OCI-M1 (cell line): Measurements from ENCODE around the gene SOX1.

Experiments
- DNase-seq: peaks from one replicate; lab custom pipeline; 2025; lab: John Stamatoyannopoulos, UW

Gene SOX1

DNA sequence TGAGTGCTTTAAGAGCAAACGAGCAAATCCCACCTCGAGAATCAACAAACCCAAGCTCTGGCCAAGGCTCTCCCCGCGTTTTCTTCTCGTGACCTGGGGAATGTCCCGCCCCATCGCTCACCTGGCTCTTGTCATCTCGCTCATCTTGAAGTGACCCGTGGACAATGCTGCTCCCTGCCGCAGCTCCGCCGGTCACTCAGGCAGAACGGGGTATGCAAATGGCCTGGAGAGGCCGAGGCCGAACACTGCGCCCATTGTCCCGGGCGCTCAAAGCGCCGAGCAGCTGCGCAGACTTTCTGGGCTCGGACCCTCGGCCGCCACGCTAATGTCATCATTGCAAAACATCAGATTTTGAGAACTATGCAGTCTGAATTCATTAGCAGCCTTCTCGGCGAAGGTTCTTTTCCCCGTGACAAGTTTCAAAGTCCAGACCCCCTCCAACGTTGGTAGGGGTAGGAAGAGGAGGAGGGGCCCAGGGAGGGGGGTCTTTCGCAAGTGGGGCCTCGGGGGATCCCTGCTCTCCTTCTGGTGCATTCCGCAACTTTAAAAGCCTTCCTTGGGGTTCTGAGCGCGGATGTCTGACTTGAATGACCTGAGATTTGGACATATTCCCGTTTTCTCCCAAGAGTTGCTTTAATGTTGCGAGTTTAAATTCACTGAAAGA, 39.7 kb downstream of the SOX1 start:
- no peak for DNase-seq

DNA sequence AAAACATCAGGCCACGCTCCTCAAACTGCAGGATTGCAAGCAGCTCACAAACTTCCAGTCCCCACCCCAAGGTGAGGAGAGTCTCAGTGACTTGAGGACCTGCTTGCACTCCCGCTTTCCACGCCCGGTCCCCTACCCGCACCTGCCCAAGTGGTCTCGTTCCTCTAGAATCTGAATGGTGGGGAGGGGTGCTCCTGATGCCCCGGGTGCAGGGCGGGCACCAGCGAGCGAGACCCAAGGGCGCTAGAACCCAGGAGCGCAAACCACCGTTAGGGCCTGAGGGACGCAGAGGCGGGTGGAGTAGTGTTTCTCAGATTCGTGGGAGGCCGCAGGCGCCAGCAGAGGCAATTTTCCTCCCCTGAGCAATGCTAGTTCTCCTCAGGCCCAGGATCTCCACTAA, 40.3 kb downstream of the SOX1 start:
- DNase-seq, result no peak

DNA sequence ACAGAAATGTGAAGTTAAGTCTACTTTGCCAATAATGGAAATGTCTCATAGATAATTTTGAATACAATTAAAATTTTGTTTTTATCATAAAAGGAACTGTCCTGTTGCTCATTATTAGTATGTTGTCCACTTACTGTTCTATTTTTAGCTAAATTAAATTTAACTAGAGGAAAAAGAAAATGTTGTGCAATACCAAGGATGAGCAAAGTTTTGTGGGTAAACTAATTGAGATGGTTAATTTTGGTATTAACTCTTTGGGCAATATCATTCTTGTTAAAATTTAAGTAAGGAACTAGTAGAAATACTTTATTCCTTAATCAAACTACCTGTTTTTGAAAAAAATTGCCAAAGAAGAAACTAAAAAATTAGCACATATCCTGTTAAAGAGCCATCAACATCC, 43.5 kb downstream of the SOX1 start:
- no peak for DNase-seq

DNA sequence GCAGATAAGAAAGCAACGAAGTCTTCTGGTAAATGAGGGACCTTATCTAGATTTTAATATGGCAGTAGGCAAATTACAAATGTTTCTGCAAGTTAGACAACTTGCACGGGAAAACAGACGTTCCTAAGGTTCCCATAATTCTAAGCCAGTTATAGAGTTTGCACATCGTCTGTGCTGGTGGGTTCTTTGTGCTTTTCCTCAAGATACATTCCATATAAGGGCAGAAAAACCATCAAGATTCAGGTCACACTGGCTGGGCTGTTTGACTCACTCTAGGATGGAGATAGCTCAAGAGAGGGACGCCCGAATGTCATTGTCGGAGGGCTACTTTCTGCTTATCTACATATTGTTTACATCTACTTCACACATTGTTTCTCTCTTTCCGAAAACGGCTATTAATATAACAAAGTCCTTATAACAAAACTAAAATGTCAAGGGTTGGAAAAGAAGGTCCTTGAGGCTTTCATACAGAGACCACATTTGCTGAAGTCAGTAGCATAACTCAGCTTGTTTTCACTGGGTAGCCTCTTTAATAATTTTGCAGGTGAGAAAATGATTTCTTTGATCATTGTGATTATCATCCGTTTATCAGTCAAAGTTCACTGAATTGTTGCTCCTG, 44.4 kb downstream of the SOX1 start:
- DNase-seq, result no peak

DNA sequence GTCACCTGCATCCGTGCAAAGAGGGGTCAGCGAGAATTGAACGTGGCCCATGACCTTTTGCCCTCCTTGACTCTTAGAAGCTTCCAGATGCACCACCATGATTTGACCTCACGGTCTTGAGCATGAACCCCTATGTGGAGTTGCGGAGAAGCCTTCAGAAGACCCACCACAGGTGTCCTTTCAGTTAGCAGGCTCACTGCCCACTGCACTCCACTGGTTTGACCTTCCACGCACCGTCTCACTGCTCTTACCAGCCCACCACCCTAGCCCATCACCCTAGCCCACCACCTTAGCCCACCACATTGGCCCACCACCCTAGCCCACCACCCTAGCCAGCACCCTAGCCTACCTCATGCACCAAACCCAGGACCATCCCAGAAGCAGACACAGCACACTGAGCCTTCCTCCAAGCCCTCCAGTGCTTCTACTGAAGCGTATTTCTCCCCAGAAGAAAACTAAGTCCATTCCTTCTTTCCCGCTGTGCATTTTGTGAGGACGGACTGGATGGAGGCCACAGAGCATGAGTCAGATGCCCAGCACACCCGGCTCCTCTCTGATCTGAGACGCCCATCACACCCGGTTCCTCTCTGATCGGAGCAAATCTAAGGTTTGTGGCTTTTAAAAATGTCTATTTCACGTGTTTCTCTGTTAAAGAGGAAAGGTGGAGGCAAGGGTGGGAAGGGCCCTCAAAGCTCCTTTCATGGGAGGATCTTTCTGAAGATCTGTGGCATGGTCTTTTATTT, 45.8 kb downstream of the SOX1 start:
- no peak for DNase-seq

DNA sequence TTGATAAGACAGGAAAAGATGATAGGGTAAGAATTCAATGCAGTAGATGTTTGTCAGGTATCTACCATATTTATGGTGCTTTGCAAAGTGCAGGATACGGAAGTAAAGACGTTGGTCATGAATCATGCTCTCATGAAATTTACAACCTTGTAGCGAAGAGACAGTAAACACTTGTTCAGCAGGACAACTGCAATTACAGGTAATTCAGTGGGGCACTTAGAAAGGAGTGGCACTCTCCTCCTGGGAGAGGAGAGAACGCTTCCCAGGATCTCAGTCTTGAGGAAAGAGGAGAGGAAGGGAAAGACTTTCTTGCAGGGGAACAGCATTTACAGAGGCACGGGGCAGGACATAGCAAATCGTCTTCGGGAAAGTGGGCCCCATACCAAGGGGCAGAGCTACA, 46.4 kb downstream of the SOX1 start:
- no peak for DNase-seq

DNA sequence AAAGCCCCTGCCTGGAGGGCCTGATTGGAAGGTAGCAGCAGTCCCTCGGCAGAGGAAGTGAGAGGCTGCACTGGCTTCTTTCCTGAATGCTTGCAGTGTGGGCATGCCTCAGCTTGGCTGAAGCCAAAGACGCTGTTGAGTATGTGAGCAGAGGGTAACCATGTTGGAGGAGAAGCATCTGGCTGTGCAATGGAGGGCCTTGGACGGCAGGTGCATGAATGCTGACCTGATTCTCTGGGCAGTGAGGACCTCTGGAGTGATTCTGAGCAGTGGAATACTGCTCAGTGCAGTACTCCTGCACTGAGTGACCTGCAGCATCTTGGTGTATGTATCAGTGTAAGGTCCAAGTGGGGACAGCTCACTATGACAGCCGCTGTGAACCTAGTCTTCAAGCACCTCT, 46.9 kb downstream of the SOX1 start:
- no peak for DNase-seq

DNA sequence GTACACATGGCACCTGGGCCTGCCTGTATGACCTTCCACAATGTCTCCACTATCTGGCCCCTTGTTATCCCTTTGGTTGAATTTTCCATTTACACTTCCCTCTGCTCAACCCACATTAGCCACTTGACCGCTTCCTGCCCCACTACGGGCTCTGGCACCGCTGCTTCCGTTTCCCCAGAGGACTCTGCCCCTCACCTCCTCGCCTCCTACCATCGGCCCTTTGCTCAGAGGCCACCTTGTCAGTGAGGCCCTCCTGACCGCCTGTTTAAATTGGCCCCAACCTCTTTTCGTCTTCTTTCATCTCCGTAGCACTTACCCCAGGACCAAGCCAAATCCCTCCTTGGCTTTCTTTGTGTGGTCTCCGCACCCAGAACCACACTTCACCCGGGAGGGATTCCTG, 47.4 kb downstream of the SOX1 start:
- DNase-seq, result no peak

DNA sequence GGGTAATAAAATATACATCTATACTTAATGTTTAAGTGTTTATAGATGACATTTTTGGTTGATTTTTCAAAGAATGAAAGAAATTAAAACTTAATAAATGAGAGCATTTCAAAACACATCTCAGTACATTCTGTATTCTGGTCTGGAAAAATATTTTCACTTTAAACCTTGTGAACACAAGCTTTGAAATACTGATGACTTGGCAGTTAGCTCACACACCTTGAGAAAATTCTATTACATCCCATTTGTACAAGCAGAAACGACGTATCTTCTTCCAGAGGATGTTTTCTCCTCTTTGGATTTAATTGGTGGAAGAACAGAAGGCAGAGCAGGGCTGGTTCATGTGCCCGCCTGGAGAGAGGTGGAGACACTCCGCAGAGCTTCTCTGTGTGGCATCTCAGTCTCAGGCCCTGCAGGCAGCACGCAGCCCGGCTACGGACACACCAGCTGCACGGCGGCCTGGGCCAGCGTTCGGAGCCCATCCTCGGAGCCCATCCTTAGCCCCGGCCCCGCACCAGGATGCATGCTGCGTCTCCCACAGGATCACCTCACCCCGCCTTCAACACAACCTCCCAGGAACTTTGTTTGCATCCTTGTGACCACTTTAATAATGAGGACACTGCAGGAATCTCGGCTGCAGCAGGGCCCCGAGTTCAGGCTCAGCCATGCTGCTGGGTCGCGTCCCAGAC, 48.6 kb downstream of the SOX1 start:
- DNase-seq, result no peak

DNA sequence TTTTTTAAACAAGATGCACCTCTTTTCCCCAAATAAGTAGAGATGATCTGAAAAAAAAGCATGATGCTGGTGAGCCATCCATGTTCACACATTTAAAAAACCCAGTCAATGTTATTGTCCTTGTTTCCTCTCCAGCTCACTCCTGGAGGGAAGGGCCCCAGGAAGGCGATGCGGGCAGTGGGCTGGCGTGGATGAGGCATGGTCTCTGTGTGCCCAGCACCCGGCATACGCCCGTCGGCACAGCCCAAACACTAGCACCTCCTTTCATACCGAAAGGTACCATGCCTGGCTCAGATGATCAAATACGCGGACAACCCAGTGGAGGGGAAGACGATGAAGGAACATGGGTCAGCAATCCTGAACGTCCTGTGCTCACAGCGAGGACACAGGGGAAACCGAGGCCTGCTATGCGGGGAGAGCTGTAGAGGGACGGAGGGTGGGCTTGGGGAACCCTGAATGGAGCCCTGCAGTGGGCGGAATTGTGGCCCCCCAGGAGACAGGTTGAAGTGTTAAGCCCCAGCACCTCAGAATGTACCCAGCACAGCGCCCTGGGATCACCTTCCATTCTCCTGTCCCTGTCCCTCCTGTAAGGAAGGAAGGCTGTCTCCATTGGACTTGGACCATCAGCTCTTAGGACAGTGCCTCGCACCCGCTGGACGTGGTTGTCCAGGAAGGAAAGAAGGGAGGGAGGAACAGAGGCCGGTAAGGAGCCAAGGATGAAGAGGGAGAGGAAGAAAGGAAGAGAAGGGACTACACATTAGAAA, 49.4 kb downstream of the SOX1 start:
- no peak for DNase-seq

DNA sequence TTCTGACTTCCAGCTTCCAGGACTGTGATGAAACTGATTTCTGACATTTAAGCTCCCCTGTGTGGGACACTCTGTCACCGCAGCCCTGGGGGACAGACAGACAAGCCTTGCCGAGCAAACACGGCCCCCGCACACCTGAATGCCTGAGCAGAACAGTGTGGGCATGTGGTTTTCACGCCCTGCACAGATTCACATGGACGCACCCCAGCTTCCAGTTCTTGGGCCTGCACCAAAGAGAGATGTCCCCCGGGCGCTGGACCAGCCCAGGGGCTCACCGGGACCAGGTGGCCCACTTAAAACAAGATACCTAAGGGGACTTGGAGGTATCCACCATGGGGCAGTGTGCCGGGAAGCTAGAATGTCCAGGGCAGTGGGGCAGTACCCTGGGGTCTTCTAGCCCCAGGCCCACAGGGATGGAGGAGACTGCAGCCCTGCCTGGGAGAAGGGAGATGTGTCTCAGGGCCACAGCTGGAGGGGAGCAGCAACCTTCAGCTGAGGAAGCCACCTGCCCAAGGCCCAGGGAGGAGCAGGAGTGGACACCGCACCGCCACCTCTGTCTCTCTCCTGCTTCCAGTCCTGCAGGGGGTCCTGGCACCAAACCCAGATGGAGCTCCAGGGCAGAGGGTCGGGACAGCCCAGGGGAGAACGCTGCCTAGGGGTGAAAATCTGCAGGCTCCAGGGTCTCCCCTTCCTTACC, 50.5 kb downstream of the SOX1 start:
- no peak for DNase-seq

DNA sequence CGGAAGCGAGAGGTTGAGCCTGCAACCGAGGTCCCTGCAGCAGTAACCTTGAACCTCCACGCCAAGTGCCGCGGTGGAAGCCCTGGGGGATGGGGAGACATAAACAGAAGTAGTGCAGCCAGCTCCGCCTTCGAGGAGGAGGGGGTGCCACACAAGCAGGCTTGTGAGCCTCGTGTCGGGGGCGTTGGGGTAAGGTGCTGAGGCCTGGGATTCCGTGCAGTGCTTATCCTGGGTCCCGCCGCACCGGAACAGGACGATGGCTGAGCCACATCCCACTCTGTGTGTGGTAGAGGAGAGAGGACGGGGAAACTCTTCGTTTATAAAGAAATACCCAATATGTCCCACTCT, 51.0 kb downstream of the SOX1 start:
- no peak for DNase-seq

DNA sequence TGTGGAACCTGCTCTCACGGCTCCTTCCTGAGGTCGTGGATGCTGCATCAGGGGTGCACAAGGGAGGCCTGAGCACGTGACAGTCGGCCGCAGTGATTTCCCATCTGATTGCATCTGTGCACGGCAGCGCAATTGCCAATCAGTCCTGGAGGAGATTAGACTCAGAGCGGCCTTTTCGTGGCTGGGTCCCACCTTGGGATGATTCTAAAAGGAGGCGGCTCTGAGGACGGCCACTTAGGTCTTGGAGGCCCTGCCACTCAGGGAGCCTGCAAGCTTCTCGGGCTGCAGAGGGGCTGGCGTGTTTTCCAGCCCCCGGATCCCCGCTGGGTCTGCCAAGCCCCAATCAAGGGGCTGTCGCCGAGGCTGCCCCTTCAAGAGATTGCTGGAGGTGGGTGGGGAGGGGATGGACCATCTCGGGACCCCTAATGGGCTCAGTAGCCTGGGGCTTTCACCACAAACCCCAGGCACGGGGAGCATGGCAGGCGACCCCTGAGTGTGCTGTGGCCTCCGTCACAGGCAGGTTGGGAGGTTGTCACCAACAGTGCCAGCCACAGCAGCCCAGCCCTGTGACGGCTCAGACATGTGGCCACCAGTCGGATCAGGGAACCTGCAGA, 51.6 kb downstream of the SOX1 start:
- DNase-seq, result no peak

DNA sequence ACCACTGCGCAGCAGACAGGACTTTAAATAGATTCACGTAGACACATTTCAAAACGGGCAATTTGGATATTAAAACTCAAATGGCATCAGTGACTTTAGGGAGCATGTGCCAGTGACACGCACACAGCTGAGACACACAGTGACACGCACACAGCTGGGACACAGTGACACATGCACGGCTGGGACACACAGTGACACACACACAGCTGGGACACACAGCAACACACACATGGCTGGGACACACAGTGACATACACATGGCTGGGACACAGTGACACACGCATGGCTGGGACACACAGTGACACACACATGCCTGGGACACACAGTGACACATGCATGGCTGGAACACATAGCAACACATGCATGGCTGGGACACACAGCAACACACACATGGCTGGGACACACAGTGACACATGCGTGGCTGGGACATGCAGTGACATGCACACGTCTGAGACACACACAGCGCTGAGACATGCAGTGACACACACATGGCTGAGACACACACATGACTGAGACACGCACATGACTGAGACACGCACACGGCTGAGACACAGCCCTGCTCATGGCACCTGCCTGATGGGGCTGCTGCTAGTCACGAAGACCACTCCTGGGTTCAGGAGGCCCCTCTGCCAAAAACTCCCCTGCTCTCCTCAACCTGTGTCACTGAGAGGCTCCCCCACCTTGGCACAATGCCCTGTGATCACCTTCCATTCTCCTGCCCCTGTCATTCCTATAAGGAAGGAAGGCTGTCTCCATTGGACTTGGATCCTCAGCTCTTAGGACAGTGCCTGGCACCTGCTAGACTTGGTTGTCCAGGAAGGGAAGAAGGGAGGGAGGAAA, 52.5 kb downstream of the SOX1 start:
- no peak for DNase-seq

DNA sequence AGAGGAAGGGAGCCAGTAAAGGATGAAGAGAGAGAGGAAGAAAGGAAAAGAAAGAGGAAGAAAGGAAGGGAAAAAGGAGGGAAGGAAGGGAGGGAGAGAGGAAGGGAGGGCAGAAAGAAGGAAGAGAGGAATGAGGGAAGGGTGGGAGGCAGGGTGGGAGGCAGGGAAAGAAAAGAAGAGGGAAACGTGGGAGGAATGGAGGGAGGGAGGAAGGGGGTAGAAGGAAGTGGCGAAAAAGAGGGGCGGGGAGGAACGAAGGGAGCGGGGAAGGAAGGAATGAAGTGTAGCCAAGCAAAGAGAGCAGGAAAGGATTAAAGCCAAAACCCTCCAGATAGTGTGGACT, 53.1 kb downstream of the SOX1 start:
- DNase-seq, result no peak
